LNCAP (cell line): ENCODE measurements around the gene HIVEP3.

Experiments
- CTCF ChIP-seq: fragments of 450-650 bp; IDR thresholded peaks from 2 replicates; pipeline ENCODE4 v1.5.1; 2017; ENCODE audit warnings: mild to moderate bottlenecking

HIVEP3 gene

GRCh38 chr1:41784531-41785274 is 134.0 kb downstream of the HIVEP3 start:
- no peak for TF ChIP-seq CTCF

GRCh38 chr1:41783189-41783639 is 135.5 kb downstream of the HIVEP3 start:
- TF ChIP-seq CTCF, result no peak

GRCh38 chr1:41780916-41781315 is 137.8 kb downstream of the HIVEP3 start:
- no peak for TF ChIP-seq CTCF

GRCh38 chr1:41780322-41780721 is 138.4 kb downstream of the HIVEP3 start:
- TF ChIP-seq CTCF, result no peak

DNA sequence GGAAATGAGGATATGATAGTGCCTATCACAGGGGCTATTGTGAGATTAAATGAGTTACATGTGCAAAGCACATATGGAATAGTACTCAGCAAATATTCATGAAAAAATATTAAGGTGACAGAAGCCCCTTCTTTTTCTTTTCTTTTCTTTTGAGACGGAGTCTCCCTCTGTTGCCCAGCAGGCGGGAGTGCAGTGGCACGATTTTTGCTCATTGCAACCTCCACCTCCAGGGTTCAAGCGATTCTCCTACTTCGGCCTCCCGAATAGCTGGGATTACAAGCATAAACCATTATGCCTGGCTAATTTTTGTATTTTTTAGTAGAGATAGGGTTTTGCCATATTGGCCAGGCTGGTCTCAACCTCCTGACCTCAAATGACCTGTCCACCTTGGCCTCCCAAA is 139.4 kb downstream of the HIVEP3 start:
- no peak for TF ChIP-seq CTCF

- no peak for TF ChIP-seq CTCF
These were observed 141.0 kb downstream of the HIVEP3 start for GRCh38 chr1:41777695-41778094.

DNA sequence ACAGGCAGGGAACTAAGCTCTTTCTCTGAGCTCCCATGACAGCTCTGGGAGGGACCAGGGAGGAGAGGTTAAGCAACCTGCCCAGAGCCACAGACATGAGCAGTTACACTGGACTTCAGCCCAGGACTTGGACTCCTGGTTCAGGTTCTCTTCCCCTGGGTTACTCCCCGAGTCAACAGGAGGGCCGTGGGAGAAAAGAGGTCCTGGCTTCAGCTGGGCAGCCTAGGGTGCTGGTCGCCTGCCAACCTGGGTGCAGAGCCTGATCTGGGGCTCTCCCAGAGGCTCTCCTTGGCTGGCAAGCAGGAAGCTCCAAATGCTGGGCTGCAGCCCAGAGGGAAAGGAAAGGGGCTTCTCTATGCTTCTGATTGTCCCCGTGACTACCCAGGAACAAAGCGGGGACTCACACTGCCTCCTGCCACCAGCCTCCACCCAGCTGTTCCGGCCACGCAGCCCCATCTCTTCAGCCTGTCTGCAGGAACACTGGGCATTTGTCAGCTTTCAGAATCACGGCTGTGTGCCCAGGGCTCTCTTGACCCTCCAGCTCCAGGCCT is 141.8 kb downstream of the HIVEP3 start:
- TF ChIP-seq CTCF, result no peak
